ENCODE results near the gene CDK5R1.

Gene CDK5R1

GRCh38 chr17:32503251-32504165 is 16.7 kb downstream of the CDK5R1 start:
- no peak for DNase-seq (ENCODE audit: low spot score in 2 of 2)
- no peaks in the 10 kb centered on the region for H3K4me1 ChIP-seq
- in situ Hi-C loops (cut with MboI; ENCODE audit: low sequenced_read_pairs) = no loop called here
- H3K9me3 ChIP-seq = no peaks in the 10 kb centered on the region
- no peak overlapping the region for H3K4me3 ChIP-seq
- no peaks in the 10 kb centered on the region for H3K27me3 ChIP-seq (ENCODE audit: low read depth)
- H3K36me3 ChIP-seq (replicated peaks) = no peaks in the 10 kb centered on the region

GRCh38 chr17:32504166-32504990 is 17.6 kb downstream of the CDK5R1 start:
- H3K27me3 ChIP-seq (ENCODE audit: low read depth) = no peaks in the 10 kb centered on the region
- H3K36me3 ChIP-seq (replicated peaks) = no peaks in the 10 kb centered on the region
- H3K4me3 ChIP-seq = no peak overlapping the region
- in situ Hi-C loops (cut with MboI; ENCODE audit: low sequenced_read_pairs) = no loop called here
- no peaks in the 10 kb centered on the region for H3K4me1 ChIP-seq
- H3K9me3 ChIP-seq = no peaks in the 10 kb centered on the region
- DNase-seq (ENCODE audit: low spot score in 2 of 2) = no peak

DNA sequence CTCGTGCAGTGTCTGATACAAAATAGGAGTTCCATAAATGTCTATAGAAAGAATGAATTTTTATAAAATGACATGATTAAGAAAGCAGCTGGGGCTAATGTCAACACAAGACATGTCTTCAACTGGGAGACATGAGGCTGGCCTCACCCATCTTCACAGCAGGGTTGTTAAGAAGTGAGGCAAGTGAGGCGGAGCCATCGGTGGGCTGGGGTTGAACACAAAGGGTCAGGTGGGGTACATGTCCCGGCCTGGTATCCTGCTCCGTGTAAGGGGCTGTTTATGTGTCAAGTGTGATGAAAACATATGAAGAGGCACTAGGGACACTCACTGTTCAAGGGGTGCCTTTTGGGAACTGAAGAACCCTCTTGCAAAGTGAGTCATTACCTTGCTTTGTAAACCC is 22.1 kb downstream of the CDK5R1 start:
- no peaks in the 10 kb centered on the region for H3K27me3 ChIP-seq (ENCODE audit: low read depth)
- no peaks in the 10 kb centered on the region for H3K4me1 ChIP-seq
- no peak for DNase-seq (ENCODE audit: low spot score in 2 of 2)
- in situ Hi-C loops (cut with MboI; ENCODE audit: low sequenced_read_pairs) = no loop called here
- no peaks in the 10 kb centered on the region for H3K9me3 ChIP-seq
- H3K4me3 ChIP-seq = no peak overlapping the region
- no peaks in the 10 kb centered on the region for H3K36me3 ChIP-seq (replicated peaks)

DNA sequence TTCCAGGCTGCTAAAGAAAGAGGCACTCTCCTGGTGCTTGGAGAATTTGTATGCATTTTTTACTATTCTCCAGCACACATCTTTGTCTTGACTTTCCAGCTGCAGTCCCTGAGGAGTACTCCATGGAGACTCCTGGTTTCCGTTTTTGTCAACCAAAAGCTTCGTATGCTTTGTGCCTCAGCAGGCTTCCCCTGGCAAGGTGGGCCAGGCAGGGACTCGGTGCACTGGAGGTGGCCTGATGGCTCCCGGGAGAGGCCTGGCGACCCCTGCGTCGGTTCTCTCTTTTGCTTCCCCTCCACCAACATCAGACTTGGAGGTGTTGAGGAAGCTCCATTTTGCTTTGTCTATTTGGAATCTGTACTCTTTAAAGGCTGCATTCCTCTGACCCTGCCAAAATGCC is 23.7 kb downstream of the CDK5R1 start:
- no peaks in the 10 kb centered on the region for H3K4me1 ChIP-seq
- no peak overlapping the region for H3K4me3 ChIP-seq
- H3K9me3 ChIP-seq = no peaks in the 10 kb centered on the region
- no peaks in the 10 kb centered on the region for H3K27me3 ChIP-seq (ENCODE audit: low read depth)
- no peaks in the 10 kb centered on the region for H3K36me3 ChIP-seq (replicated peaks)
- no peak for DNase-seq (ENCODE audit: low spot score in 2 of 2)
- in situ Hi-C loops (cut with MboI; ENCODE audit: low sequenced_read_pairs) = no loop called here

- Histone ChIP-seq H3K36me3 (replicated peaks) (no peaks in the 10 kb centered on the region), H3K27me3 (ENCODE audit: low read depth) (no peaks in the 10 kb centered on the region), H3K4me1 (no peaks in the 10 kb centered on the region; the same call in 1 of the 2 replicates), H3K4me3 (no peak overlapping the region), H3K9me3 (no peaks in the 10 kb centered on the region)
- no peak for DNase-seq (ENCODE audit: low spot score in 2 of 2)
- in situ Hi-C loops (cut with MboI; ENCODE audit: low sequenced_read_pairs) = no loop called here
Observed at GRCh38 chr17:32512328-32512727, 25.5 kb downstream of the CDK5R1 start.

DNA sequence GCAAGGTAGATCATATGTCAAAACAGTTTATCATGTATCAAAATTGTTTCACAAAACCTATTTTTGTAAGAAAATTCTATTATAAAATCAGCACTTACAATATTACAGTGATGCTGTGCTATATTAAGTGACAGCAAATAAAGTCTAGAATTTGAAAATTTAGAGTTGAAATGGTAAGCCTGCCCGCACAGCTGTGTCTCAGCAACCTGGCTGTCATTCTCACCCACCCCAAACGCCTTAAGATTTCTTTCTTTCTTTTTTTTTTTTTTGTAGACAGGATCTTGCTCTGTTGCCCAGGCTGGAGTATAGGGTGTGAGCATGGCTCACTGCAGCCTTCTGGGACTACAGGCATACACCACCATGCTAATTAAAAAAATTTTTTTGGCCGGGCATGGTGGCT is 26.8 kb downstream of the CDK5R1 start:
- Histone ChIP-seq H3K9me3 (no peaks in the 10 kb centered on the region), H3K36me3 (replicated peaks) (no peaks in the 10 kb centered on the region), H3K4me1 (no peaks in the 10 kb centered on the region; the same call in 1 of the 2 replicates), H3K4me3 (no peak overlapping the region), H3K27me3 (ENCODE audit: low read depth) (no peaks in the 10 kb centered on the region)
- in situ Hi-C loops (cut with MboI; ENCODE audit: low sequenced_read_pairs) = no loop called here
- DNase-seq (ENCODE audit: low spot score in 2 of 2) = no peak

DNA sequence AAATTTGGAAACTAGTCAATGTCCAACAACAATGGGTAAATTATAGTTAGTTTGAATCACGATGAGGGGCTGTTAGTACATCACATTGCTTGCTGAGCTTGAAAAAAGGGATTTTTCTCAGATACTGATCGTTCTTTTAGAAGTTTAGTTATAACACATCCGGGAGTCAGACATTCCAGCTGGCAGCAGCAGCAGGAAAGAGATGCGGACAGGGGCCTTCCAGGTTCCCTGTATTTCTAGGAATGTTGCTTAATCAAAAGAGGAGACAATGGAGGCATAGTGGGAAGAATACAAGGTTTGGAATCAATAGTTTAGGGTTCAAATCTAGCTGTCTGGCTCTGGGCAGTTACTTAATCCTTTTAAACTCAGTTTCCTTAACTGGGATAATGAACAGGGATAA is 27.8 kb downstream of the CDK5R1 start:
- H3K36me3 ChIP-seq (replicated peaks) = no peaks in the 10 kb centered on the region
- DNase-seq (ENCODE audit: low spot score in 2 of 2) = no peak
- H3K4me1 ChIP-seq = no peaks in the 10 kb centered on the region; the same call in 1 of the 2 replicates
- H3K27me3 ChIP-seq (ENCODE audit: low read depth) = no peaks in the 10 kb centered on the region
- no peaks in the 10 kb centered on the region for H3K9me3 ChIP-seq
- no peak overlapping the region for H3K4me3 ChIP-seq
- in situ Hi-C loops (cut with MboI; ENCODE audit: low sequenced_read_pairs) = no loop called here

GRCh38 chr17:32515677-32516383 is 29.0 kb downstream of the CDK5R1 start:
- DNase-seq (ENCODE audit: low spot score in 2 of 2) = no peak
- no peaks in the 10 kb centered on the region for H3K9me3 ChIP-seq
- H3K27me3 ChIP-seq (ENCODE audit: low read depth) = no peaks in the 10 kb centered on the region
- H3K4me3 ChIP-seq = no peak overlapping the region
- H3K36me3 ChIP-seq (replicated peaks) = no peaks in the 10 kb centered on the region
- H3K4me1 ChIP-seq = peaks cover 4% of the 10 kb centered on the region; the same call in 1 of the 2 replicates
- in situ Hi-C loops (cut with MboI; ENCODE audit: low sequenced_read_pairs) = no loop called here

GRCh38 chr17:32516450-32516849 is 29.7 kb downstream of the CDK5R1 start:
- Histone ChIP-seq H3K36me3 (replicated peaks) (no peaks in the 10 kb centered on the region), H3K9me3 (no peaks in the 10 kb centered on the region), H3K27me3 (ENCODE audit: low read depth) (no peaks in the 10 kb centered on the region), H3K4me1 (peaks cover 4% of the 10 kb centered on the region; the same call in 1 of the 2 replicates), H3K4me3 (no peak overlapping the region)
- in situ Hi-C loops (cut with MboI; ENCODE audit: low sequenced_read_pairs) = no loop called here
- DNase-seq (ENCODE audit: low spot score in 2 of 2) = no peak

GRCh38 chr17:32516940-32517701 is 30.3 kb downstream of the CDK5R1 start:
- in situ Hi-C loops (cut with MboI; ENCODE audit: low sequenced_read_pairs) = no loop called here
- no peak for DNase-seq (ENCODE audit: low spot score in 2 of 2)
- H3K9me3 ChIP-seq = no peaks in the 10 kb centered on the region
- peaks cover 4% of the 10 kb centered on the region; the same call in 1 of the 2 replicates for H3K4me1 ChIP-seq
- H3K27me3 ChIP-seq (ENCODE audit: low read depth) = no peaks in the 10 kb centered on the region
- H3K36me3 ChIP-seq (replicated peaks) = no peaks in the 10 kb centered on the region
- no peak overlapping the region for H3K4me3 ChIP-seq

DNA sequence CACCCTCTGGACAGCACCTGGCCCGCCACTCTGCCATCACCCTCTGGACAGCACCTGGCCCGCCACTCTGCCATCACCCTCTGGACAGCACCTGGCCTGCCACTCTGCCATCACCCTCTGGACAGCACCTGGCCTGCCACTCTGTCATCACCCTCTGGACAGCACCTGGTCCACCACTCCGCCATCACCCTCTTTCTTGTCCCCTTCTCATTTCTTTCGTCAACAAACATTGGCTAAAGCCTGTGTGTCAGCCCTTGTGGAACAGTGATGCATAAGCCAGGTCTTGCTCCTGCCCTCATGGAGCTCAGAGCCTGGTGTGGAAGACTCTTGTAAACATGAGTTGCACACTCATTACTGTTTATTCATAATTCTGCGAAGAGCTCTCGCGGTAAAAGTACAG is 31.2 kb downstream of the CDK5R1 start:
- H3K4me1 ChIP-seq = peaks cover 4% of the 10 kb centered on the region; the same call in 1 of the 2 replicates
- DNase-seq (ENCODE audit: low spot score in 2 of 2) = no peak
- no peaks in the 10 kb centered on the region for H3K27me3 ChIP-seq (ENCODE audit: low read depth)
- in situ Hi-C loops (cut with MboI; ENCODE audit: low sequenced_read_pairs) = no loop called here
- no peaks in the 10 kb centered on the region for H3K36me3 ChIP-seq (replicated peaks)
- no peaks in the 10 kb centered on the region for H3K9me3 ChIP-seq
- H3K4me3 ChIP-seq = no peak overlapping the region

- H3K4me1 ChIP-seq = peaks cover 4% of the 10 kb centered on the region; the same call in 1 of the 2 replicates
- H3K36me3 ChIP-seq (replicated peaks) = no peaks in the 10 kb centered on the region
- DNase-seq (ENCODE audit: low spot score in 2 of 2) = no peak
- H3K27me3 ChIP-seq (ENCODE audit: low read depth) = no peaks in the 10 kb centered on the region
- in situ Hi-C loops (cut with MboI; ENCODE audit: low sequenced_read_pairs) = no loop called here
- peak overlapping the region; percentile 18 for H3K4me3 ChIP-seq
- no peaks in the 10 kb centered on the region for H3K9me3 ChIP-seq
Observed at GRCh38 chr17:32518646-32519227, 31.9 kb downstream of the CDK5R1 start.
